Stimulated activated CD8-positive, alpha-beta memory T cell treated with anti-CD3 and anti-CD28 coated beads, Interleukin-2, amount 100 ng/mL, for 48 hours (primary cell): ENCODE data around the gene AIFM1.

ENCODE experiments used
- DNase-seq, 2 donors: peaks; one replicate each; pipeline ENCODE4 v3.0.0-alpha.2; 2020; ENCODE audit warnings: low read depth in 2 of 2

AIFM1 gene

DNA sequence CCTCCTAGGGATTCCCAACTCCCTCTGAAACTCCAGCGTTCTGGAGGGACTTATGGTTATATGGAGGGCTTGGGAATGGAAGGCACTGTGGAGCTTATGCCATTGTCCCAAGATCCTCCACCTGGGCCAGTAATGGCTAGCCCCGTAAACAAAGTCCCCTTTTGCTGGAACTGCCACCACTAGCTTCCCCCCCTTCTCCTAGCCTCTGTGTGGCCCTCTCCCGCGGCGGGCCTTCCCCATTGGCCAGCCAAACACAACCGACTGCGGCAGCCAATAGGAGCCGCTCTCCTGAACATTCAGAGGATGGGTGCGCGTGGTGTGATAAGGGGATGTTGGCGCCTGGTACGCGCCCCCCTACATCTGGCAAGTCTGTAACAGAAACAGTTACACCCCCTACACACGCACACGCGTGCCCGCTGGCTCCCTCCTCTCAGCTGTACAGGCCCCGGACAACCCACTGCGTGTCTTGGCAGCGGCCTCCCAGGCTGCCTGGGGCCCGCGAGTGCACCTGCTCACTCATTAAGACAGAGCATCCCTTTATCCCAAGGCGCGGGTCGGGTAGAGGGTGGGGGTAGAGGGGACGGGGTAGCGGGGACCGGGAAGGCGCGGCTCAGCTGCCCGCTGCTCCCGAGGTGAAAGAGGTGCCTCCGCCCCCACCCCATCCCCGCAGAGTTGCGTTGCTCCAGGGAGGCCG, 5.3 kb upstream of the AIFM1 start:
- DNase-seq: peak; percentile 46 to 54

DNA sequence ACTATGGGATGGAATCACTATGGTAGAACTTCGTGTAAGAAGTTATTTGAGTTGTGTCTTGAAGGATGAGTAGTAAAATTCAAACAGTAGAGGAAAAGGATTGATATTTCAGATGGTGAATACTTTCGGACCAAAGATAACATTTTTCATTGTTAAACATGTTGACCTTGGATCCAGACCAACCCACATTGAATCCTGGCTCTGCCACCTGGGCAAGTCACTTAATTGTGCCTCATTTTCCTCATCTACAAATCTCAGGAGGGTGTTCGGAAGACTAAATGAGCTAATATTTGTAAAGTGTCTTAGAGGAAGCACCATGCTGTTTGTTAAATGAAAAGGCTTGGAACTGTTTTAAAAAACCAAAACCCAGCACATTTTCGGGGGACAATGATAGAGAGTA, 1.4 kb upstream of the AIFM1 start:
- DNase-seq: no peak

- DNase-seq: no peak
Measured at GRCh38 chrX:130166503-130166777, 799 bp upstream of the AIFM1 start.

- no peak for DNase-seq
Measured at GRCh38 chrX:130165181-130165702, 399 bp downstream of the AIFM1 start.

GRCh38 chrX:130163398-130163797, 2.2 kb downstream of the AIFM1 start:
- DNase-seq: no peak

DNA sequence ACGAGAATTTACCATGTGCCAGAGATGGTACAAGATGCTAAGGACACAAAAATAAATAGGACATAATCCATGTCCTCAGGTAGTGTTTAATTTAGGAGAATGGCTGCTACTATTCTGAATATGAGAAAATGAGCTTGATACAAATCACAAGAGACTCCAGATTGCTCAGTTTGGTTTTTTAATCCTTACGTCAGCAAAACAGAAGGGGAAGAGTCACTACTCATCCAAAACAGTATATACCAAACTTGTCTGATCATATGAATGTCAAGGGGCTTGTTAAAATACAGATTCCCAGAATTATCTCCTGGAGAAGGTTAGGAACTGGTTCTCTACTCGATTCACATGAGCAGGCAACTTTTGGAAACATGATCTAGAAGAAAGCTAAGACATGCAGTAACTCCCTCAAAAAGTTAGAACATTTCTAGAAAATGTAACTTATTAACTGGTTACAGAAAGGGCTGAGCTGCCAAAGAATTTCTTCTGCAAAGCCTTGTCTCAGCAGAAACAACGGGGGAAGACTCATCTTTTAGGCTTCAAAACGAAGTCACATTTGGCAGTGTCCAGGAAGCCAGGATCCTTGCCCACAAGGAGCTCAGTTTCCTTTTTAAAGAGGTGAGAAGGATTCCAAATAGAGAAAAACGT, 3.4 kb downstream of the AIFM1 start:
- no peak for DNase-seq

DNA sequence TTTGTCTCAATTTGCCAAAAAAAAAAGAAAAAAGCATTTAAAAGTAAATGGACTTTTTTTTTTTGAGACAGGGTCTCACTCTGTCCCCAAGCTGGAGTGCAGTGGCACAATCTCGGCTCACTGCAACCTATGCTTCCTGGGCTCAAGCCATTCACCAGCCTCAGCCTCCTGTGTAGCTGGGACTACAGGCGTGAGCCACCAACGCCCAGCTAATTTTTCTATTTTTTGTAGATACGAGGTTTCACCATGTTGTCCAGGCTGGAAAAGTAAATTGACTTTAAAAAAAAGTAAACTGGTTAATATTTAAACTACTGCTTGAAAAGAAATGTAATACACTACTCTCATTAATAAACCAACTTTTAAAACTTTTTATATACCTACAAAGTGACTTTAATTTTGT, 5.9 kb downstream of the AIFM1 start:
- DNase-seq: no peak

GRCh38 chrX:130158311-130158710, 7.3 kb downstream of the AIFM1 start:
- no peak for DNase-seq

DNA sequence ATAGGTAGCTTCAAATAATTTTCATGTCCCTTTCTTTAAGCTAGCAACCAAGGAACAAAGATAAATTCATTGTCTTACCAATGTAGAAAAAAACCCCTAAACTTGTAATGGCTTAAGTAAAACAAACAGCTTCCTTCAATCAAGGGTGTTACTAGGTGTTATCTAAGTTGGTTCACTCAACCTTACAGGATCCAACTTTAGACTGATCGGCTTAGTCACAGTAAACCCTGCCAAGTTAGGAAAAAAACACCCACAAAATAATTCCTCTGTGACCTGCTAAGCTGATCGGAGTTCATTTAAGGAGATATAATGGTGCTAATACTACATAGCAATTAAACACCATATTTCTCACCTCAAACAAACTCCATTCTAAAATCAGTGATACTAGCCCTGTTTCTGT, 10.1 kb downstream of the AIFM1 start:
- DNase-seq: no peak

GRCh38 chrX:130147631-130148030, 18.0 kb downstream of the AIFM1 start:
- no peak for DNase-seq

- no peak for DNase-seq
Measured at GRCh38 chrX:130145123-130145522, 20.5 kb downstream of the AIFM1 start.

DNA sequence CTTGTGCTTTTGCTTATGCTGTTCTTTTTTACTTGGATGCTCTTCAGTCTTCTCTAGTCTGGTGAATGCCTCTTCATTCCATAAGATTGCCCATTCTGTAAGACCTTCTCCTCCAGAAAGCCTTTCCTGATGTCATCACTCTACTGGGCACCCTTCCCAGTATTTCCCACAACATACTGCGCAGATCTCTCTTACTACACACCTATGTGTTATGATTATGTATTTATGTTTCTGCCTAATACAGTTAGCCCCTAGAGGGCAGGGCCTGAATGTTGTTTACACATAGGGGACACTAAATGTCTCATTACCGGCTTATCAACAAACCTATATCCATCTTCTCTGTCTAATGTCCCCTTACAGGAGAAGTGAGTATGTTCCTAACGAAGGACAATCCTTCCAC, 21.1 kb downstream of the AIFM1 start:
- no peak for DNase-seq

DNA sequence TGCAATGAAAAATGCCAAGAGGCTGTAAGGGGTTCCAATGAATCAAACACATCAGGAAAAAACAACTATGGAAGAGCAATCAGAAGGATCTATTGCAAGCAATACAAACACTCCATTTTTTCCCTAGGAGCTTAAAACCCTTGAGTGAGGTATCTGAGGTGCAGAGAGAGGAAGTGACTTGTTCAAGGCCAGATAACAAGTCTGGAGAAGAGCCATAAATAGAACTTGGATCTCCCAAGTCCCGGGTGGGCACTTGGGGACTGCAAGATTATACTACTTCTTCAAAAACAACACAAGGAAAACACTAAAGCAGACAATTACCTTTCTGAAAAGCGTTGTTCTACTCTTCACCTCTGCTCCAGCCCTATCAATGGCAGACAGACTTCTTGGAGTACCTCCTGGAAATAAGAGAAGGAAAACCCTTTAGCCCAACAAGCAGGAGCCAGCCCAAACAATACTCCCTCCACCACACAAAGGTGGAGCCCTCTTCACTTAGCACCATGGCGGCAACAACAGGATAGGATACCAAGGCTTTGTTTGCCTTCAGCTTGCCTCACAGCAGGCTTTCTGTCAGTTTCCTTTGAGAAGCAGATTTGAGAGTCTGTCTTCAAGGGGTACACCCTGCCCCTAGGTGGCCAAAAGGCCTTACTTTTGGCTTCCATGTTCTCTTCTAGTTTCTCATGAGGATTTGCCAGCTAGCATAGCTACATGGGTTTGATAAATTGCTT, 26.0 kb downstream of the AIFM1 start:
- no peak for DNase-seq

- no peak for DNase-seq
Measured at GRCh38 chrX:130136961-130137360, 28.7 kb downstream of the AIFM1 start.

DNA sequence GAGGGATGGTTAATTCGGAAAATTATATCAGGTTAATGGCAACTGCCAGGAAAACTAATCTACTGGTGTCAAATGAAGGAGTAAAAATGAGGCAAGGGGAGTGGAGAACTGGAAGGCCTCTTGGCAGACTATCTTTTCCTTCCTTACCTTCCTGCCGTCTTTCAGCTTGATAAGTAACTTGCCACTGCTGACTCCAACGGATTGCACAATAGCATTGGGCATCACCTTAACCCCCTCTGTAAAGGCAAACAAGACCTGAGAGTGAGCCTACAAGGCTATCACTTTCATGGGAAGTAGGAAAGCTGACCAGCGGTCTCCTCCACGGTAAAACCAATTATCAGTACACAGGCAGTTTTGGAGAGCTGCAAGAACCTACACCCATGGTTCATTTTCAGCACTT, 29.1 kb downstream of the AIFM1 start:
- DNase-seq: no peak

DNA sequence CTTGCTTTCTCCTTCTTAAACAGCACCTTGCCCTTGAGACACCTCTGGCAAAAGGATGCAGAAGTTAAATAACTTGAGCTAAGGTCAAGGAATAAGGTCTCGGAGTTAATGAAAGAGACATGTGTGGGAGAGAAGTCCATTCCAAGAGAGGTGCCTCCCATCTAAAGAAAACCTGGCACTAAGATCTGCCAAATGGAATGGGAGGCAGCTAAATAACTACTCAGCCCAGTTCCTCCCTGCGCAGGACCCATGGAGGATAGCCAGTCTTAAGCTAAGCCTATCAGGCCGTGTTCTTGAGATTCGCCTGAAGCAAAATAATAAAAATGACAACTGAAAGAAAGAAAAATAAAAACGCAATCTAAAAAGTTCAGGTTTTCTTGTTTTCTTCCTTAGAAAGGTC, 34.7 kb downstream of the AIFM1 start:
- no peak for DNase-seq

DNA sequence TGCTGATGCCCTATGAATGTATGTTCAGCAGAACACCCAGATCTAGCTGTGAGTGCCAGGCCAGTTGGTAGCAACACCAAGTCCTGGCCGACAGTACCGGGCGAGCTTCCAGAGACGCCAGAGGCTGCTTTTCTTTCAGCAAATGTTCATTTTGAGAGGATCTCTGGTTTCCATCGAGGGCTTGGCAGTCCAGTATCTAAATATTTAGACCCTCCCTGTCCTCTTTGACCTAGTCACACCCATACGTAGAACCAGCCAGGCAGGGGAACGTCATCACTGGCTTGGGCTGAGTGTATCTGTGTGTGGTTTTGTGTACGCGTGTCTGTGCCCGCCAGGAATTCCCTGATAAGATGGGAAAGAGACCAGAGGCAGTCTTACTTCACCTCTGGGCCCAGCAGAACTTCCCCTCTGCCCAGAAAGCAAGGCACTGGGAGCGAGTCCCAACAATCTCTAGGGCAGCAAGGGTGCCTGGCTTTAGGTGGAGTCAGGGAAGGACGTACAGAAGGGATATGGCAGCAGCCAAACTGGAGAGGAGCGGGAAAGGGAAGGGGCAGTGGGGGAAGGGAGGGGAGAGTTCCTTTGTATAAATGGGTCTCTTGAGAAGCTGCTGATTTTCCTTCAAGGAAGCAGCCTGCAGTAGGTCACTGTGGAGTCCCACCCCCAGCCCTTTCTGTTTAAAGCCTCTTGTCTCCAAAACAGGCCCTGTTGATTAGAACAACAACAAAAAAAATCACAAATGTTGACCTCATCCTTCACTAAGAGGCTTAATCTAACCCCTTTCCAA, 40.4 kb downstream of the AIFM1 start:
- no peak for DNase-seq

DNA sequence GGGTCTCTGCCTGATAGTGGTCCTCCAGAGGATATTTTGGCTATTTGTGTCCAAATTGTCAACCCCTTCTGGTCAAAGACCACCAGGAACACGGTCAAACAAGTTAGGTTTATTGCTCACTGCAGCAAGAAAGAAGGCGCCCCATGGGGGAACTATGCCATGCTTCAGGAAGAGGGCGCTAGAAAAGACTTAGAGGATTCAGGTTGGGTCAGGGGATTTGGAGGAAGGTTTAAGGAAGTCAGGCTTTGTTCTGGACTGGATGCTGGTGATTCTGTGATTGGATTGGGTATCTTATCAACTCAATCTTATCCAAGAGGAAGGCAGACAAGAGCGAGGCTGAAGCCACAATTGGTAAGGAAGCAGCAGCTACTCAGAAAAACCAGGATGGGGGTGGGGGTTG, 41.1 kb downstream of the AIFM1 start:
- no peak for DNase-seq

GRCh38 chrX:130121505-130121800, 44.2 kb downstream of the AIFM1 start:
- no peak for DNase-seq

DNA sequence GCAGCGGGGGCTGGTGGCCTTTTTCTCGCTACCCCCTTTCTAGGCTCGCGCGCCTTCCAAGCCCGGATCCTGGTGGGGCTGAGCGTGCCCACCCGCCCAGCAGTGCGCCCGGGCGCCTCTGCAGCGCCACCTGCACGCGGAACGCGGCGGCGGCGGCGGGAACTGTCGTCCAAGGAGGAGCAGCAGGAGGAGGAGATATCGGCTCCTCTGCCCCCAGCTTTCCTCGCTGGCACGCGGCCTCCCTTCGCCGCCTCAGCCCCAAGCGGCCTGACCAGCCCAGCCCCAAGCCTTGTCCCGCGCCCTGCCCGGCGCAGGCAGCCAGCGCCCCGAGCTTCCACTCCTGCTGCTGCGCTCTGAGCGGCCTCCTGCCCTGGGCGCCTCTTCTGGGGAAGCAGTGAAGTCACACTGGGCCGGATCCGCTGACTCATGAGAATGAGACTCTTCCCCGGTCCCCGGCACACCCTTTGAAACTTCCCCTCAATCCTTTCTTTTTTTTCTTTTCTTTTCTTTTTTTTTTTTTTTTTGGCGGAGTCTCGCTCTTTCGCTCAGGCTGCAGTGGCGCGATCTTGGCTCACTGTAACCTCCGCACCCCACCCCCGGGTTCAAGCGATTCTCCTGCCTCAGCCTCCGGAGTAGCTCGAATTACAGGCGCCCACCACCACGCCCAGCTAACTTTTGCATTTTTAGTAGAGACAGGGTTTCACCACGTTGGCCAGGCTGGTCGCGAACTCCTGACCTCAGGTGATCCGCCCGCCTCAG, 44.7 kb downstream of the AIFM1 start:
- peak; percentile 51 to 53 for DNase-seq

- DNase-seq: no peak
Measured at GRCh38 chrX:130120321-130120731, 45.3 kb downstream of the AIFM1 start.
